K562 (cell line): ENCODE data around the gene DMXL1. TPM values are rescaled to one million over a fixed set of nuclear protein-coding genes. Genes with fewer than 3 reads are reported as not detected.
A peak's percentile ranks its signal among the peaks of the same experiment; 100 is the strongest.

Experiments used
- ARHGAP35 ChIP-seq: fragments of 450-650 bp; IDR thresholded peaks from 2 replicates; pipeline ENCODE4 v1.6.1; 2018; ENCODE audit not compliant: partially characterized antibody
- BHLHE40 ChIP-seq: IDR thresholded peaks from 2 replicates; pipeline ENCODE4 v1.6.1; 2011; ENCODE audit warnings: low read length, improper control_type of control experiment
- BRF2 ChIP-seq: IDR thresholded peaks from 3 replicates; pipeline ENCODE4 v1.6.1; 2011; ENCODE audit warnings: borderline replicate concordance, mild to moderate bottlenecking; ENCODE audit not compliant: insufficient read length, insufficient read depth
- C11orf30 ChIP-seq: fragments of 450-650 bp; IDR thresholded peaks from 2 replicates; pipeline ENCODE4 v1.6.1; 2016; ENCODE audit warnings: low read depth, mild to moderate bottlenecking
- CREBBP ChIP-seq: IDR thresholded peaks from one replicate; pipeline ENCODE4 v1.6.1; 2012; ENCODE audit warnings: low read depth, mild to moderate bottlenecking, control low read depth, inconsistent platforms, low read length
- HDAC6 ChIP-seq: IDR thresholded peaks from 2 replicates; pipeline ENCODE4 v1.6.1; 2012; ENCODE audit warnings: low read depth, mild to moderate bottlenecking, control low read depth, inconsistent platforms, low read length, moderate library complexity
- ILK ChIP-seq: fragments of 450-650 bp; IDR thresholded peaks from 2 replicates; pipeline ENCODE4 v1.6.1; 2016; ENCODE audit warnings: missing genetic modification characterization, low read depth, mild to moderate bottlenecking, missing compliant biosample characterization, moderate library complexity, borderline replicate concordance
- IRF2 ChIP-seq: sonication (generic); formaldehyde crosslinking; IDR thresholded peaks from 2 replicates; pipeline ENCODE4 v1.8.1; 2022; ENCODE audit warnings: mild to moderate bottlenecking, missing genetic modification reagents
- MAFK ChIP-seq: IDR thresholded peaks from 2 replicates; pipeline ENCODE4 v1.6.1; 2011; ENCODE audit warnings: low read length, improper control_type of control experiment
- MXI1 ChIP-seq: IDR thresholded peaks from 2 replicates; pipeline ENCODE4 v1.6.1; 2011; ENCODE audit warnings: low read depth, mild to moderate bottlenecking, improper control_type of control experiment, low read length
- NR2C2 ChIP-seq, 2 experiments: fragments of 200-800 bp in 1 of 2; sonication (Bioruptor generic) in 1 of 2; sonication (generic) in 1 of 2; formaldehyde crosslinking in 1 of 2; IDR thresholded peaks; 2 replicates each; pipeline versions ENCODE4 v1.6.1 to v1.8.0; 2016 to 2022; ENCODE audit warnings: mild to moderate bottlenecking in 1 of 2, missing compliant biosample characterization in 1 of 2, missing genetic modification characterization in 1 of 2, missing genetic modification reagents in 1 of 2
- PML ChIP-seq: IDR thresholded peaks from 2 replicates; pipeline ENCODE4 v1.6.1; 2012; ENCODE audit warnings: low read length, inconsistent platforms
- RCOR1 ChIP-seq, 2 experiments: IDR thresholded peaks; 2 replicates each; pipeline ENCODE4 v1.6.1; 2012; ENCODE audit warnings: low read depth in 2 of 2, low read length in 2 of 2, borderline replicate concordance in 1 of 2, improper control_type of control experiment in 1 of 2
- SLC30A9 ChIP-seq: fragments of 250-450 bp; sonication (Bioruptor Pico); IDR thresholded peaks from 2 replicates; pipeline ENCODE4 v1.8.0; 2022; ENCODE audit warnings: mild to moderate bottlenecking, moderate library complexity
- SRSF1 ChIP-seq: fragments of 200-400 bp; formaldehyde crosslinking; IDR thresholded peaks from 2 replicates; pipeline ENCODE4 v1.6.1; 2017; ENCODE audit warnings: mild to moderate bottlenecking, low read depth, low read length, moderate library complexity
- TFAM ChIP-seq: fragments of 250-450 bp; sonication (Bioruptor Pico); conservative IDR thresholded peaks from 2 replicates; pipeline ENCODE4 v1.5.0; 2021; ENCODE audit warnings: mild to moderate bottlenecking, moderate library complexity
- THRA ChIP-seq: fragments of 450-650 bp; IDR thresholded peaks from 2 replicates; pipeline ENCODE4 v1.6.1; 2017; ENCODE audit warnings: mild to moderate bottlenecking, moderate library complexity
- ZBTB1 ChIP-seq: sonication (generic); formaldehyde crosslinking; IDR thresholded peaks from 2 replicates; pipeline ENCODE4 v1.8.1; 2023; ENCODE audit warnings: missing genetic modification reagents, low read depth, mild to moderate bottlenecking, borderline replicate concordance
- ZBTB17 ChIP-seq: fragments of 450-650 bp; formaldehyde crosslinking; IDR thresholded peaks from 2 replicates; pipeline ENCODE4 v1.4.0; 2020; ENCODE audit warnings: mild to moderate bottlenecking
- ZBTB43 ChIP-seq: sonication (generic); formaldehyde crosslinking; IDR thresholded peaks from 2 replicates; pipeline ENCODE4 v1.8.0; 2023; ENCODE audit warnings: mild to moderate bottlenecking, missing genetic modification reagents
- ZC3H8 ChIP-seq: fragments of 450-650 bp; IDR thresholded peaks from 2 replicates; pipeline ENCODE4 v1.6.1; 2017
- ZEB2 ChIP-seq: fragments of 450-650 bp; IDR thresholded peaks from 2 replicates; pipeline ENCODE4 v1.6.1; 2016
- ZKSCAN3 ChIP-seq: fragments of 250-450 bp; sonication (Bioruptor Pico); IDR thresholded peaks from 2 replicates; pipeline ENCODE4 v1.4.0; 2020
- ZNF143 ChIP-seq: sonication (generic); formaldehyde crosslinking; IDR thresholded peaks from 2 replicates; pipeline ENCODE4 v1.9.0; 2022; ENCODE audit warnings: mild to moderate bottlenecking, missing genetic modification reagents
- ZNF280B ChIP-seq: fragments of 250-450 bp; sonication (Bioruptor Pico); IDR thresholded peaks from 2 replicates; pipeline ENCODE4 v1.5.1; 2021; ENCODE audit warnings: mild to moderate bottlenecking
- ZNF3 ChIP-seq: fragments of 250-450 bp; sonication (Bioruptor Pico); IDR thresholded peaks from 2 replicates; pipeline ENCODE4 v1.5.0; 2021; ENCODE audit warnings: mild to moderate bottlenecking, moderate library complexity
- ZNF431 ChIP-seq: sonication (generic); formaldehyde crosslinking; IDR thresholded peaks from 2 replicates; pipeline ENCODE4 v1.8.0; 2022; ENCODE audit warnings: mild to moderate bottlenecking, missing genetic modification reagents
- polyA plus RNA-seq, 8 experiments: library from polyadenylated mRNA; depleted of rRNA in 4 of 8; stranded (reverse) in 5 of 8; unstranded in 3 of 8; fragments of >200 nt; fragmentation: Nextera tagmentation in 2 of 8; fragmentation: Illumina TruSeq in 1 of 8; extraction: Ambion mirVana in 2 of 8; extraction: Trizol in 1 of 8; gene quantifications; 2 replicates each; pipeline versions ENCODE4 v1.2.1 to v1.2.3, GENCODE V29; 2011 to 2014; ENCODE audit warnings: inconsistent platforms in 1 of 8, missing spikeins in 1 of 8
- total RNA-seq, 7 experiments: library from RNA; depleted of rRNA in 6 of 7; stranded (reverse); fragments of >200 nt in 6 of 7; fragmentation: Illumina TruSeq in 2 of 7; extraction: Trizol in 2 of 7; gene quantifications; 2 replicates each; pipeline versions ENCODE4 v1.2.1 to v1.2.3, GENCODE V29; 2011 to 2021; ENCODE audit warnings: low replicate concordance in 1 of 7

The DMXL1 gene
- total and polyA plus RNA-seq, 9 of the 15 experiments (the other 6 are each of a cell fraction or from before 2014, with no cell fraction given) = 8.3 to 40.3 (median 30.6) TPM

- no peak for TF ChIP-seq BRF2
- TF ChIP-seq SLC30A9 (CRISPR knock-in tag) = no peak
- no peak for TF ChIP-seq ZBTB43 (CRISPR knock-in tag)
- TF ChIP-seq CREBBP = no peak
- no peak for TF ChIP-seq ZNF3
- no peak for TF ChIP-seq ZNF431 (CRISPR knock-in tag)
- TF ChIP-seq TFAM (CRISPR knock-in tag) = no peak
- TF ChIP-seq RCOR1 (IDR thresholded peaks at IDR 0.05; ENCODE audit: borderline replicate concordance in 1 of 2, low read depth in 2 of 2, low read length in 2 of 2) = peak in 1 of 2 experiments; percentile 72; a peak in 3 of 4 replicates
- no peak for TF ChIP-seq BHLHE40
- TF ChIP-seq ZNF280B = no peak
- no peak for TF ChIP-seq NR2C2 (CRISPR knock-in tag; IDR thresholded peaks at IDR 0.05)
- TF ChIP-seq NR2C2 (tag; IDR thresholded peaks at IDR 0.05) = no peak
- no peak for TF ChIP-seq ZNF143
- no peak for TF ChIP-seq HDAC6
- TF ChIP-seq SRSF1 = no peak
- TF ChIP-seq THRA = peak; percentile 15; the same call in 1 of the 2 replicates
- no peak for TF ChIP-seq ZC3H8
- no peak for TF ChIP-seq ARHGAP35
- TF ChIP-seq C11orf30 = no peak
- peak; percentile 73; the same call in 1 of the 2 replicates for TF ChIP-seq PML
- no peak for TF ChIP-seq ILK (tag)
- no peak for TF ChIP-seq MAFK
- TF ChIP-seq MXI1 = no peak
- TF ChIP-seq ZBTB17 (CRISPR knock-in tag) = no peak
- no peak for TF ChIP-seq ZKSCAN3
- no peak for TF ChIP-seq ZBTB1 (CRISPR knock-in tag)
- TF ChIP-seq ZEB2 = no peak
- no peak for TF ChIP-seq IRF2 (CRISPR knock-in tag)
Measured at GRCh38 chr5:119059740-119060255, 11.1 kb upstream of the DMXL1 start (continued).
